Measurements from ENCODE around the gene LIG1.

The LIG1 gene

GRCh38 chr19:48194041-48194843 lies 24.1 kb upstream of the LIG1 start:
- DNase-seq (ENCODE audit: extremely low spot score), result peak; percentile 50
- ChIA-PET POLR2A (no interaction called here), CTCF (interaction anchor here (0.9 to 2.3 kb wide), 7 partner anchors 9 to 93 kb away, joined by 3 to 19 read pairs (median 4); partner anchors contain the start of gene PLA2G4C)
- peak; percentile 54 for TF ChIP-seq CTCF (IDR thresholded peaks at IDR 0.05; ENCODE audit: control extremely low read depth, extremely low read depth, low read depth, missing control alignments)

GRCh38 chr19:48192750-48193149 lies 22.6 kb upstream of the LIG1 start:
- no peak for TF ChIP-seq CTCF (IDR thresholded peaks at IDR 0.05; ENCODE audit: control extremely low read depth, extremely low read depth, low read depth, missing control alignments)
- CTCF ChIA-PET, result interaction anchor here (1.0 kb wide), 1 partner anchor 10 kb away, joined by 3 read pairs; no protein-coding TSS in a partner anchor
- no peak for DNase-seq (ENCODE audit: extremely low spot score)
- POLR2A ChIA-PET, result no interaction called here

GRCh38 chr19:48190885-48191284 lies 20.7 kb upstream of the LIG1 start:
- ChIA-PET CTCF (interaction anchor here (0.9 to 1.7 kb wide), 3 partner anchors 10 to 201 kb away, joined by 3 to 7 read pairs (median 6); no protein-coding TSS in a partner anchor), POLR2A (interaction anchor here (0.6 to 0.8 kb wide), 2 partner anchors 21 to 1811 kb away, joined by 4 to 5 read pairs; no protein-coding TSS in a partner anchor)
- DNase-seq (ENCODE audit: extremely low spot score), result no peak
- TF ChIP-seq CTCF (IDR thresholded peaks at IDR 0.05; ENCODE audit: control extremely low read depth, extremely low read depth, low read depth, missing control alignments), result no peak

DNA sequence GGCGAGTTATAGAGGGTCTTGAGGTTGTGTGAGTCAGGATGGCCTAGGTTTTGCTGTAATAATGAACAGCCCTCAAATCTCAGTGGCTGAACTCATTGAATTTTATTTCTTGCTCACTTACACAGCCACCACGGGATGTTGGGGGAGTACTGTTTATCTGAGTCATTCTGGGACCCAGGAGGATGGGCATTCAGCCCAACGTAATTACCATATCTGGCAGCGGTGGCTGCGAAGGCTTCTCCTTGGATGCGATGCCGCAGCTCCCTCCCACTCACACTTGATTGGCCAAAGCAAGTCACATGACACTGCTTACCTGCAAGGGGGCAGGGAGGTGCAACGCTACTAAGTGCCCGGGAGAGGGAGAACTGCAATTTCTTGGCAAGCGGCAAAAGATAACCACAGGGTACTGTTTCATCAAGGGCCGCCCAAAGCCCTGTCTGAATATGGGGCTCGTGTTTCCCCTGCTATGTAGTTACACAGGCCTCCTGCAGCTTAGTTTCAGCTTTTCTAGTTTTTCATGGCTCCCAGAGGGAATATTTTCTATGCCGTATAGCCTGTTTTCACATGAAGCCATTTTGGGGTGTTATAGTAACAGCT lies 20.2 kb upstream of the LIG1 start:
- TF ChIP-seq CTCF (IDR thresholded peaks at IDR 0.05; ENCODE audit: control extremely low read depth, extremely low read depth, low read depth, missing control alignments), result no peak
- DNase-seq (ENCODE audit: extremely low spot score), result peak; percentile 66
- POLR2A ChIA-PET, result interaction anchor here (0.8 kb wide), 1 partner anchor 21 kb away, joined by 4 read pairs; no protein-coding TSS in a partner anchor
- CTCF ChIA-PET, result interaction anchor here (0.9 to 1.7 kb wide), 3 partner anchors 11 to 202 kb away, joined by 3 to 7 read pairs (median 6); no protein-coding TSS in a partner anchor

DNA sequence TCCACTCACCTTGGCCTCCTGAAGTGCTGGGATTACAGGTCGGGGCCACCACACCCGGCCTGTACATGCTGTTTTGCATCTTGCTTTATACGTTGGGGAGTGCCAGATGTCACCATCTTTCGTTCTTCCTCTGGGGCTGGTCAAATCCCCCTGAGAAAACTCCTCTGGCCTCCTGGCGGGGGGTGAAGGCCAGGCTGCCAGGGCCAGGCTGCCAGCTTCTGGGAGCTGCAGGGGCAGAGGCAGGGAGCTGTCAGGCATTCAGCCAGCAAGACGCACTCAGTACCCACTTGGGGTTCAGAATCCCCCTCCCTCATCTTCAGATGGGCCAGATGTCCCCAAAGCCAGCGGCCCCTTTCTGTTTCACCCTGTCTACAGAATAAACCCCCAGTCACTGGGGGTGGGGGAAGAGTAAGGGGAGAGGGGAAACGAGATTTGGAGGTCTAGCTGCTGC lies 16.4 kb upstream of the LIG1 start:
- TF ChIP-seq CTCF (IDR thresholded peaks at IDR 0.05; ENCODE audit: control extremely low read depth, extremely low read depth, low read depth, missing control alignments), result no peak
- CTCF ChIA-PET, result interaction anchor here (1.6 to 3.5 kb wide), 5 partner anchors 8 to 74 kb away, joined by 4 to 11 read pairs (median 8); no protein-coding TSS in a partner anchor
- no peak for DNase-seq (ENCODE audit: extremely low spot score)
- POLR2A ChIA-PET, result interaction anchor here (0.6 kb wide), 1 partner anchor 135 kb away, joined by 3 read pairs; no protein-coding TSS in a partner anchor

DNA sequence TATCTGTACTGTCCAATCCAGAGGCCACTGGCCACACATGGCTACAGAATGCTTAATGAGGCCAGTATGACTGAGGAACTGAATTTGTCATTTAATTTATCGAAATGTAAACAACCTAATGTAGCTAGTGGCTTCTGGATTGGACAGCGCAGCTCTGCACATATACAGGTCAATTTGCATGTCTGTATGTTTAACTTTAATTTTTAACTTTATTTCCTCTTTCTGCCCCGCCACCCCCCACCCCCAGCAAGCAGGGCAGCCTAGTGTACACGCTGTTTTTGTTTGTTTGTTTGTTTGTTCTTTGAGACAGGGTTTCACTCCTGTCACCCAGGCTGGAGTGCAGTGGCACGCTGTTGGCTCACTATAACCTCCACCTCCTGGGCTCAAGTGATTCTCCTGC lies 15.9 kb upstream of the LIG1 start:
- TF ChIP-seq CTCF (IDR thresholded peaks at IDR 0.05; ENCODE audit: control extremely low read depth, extremely low read depth, low read depth, missing control alignments), result no peak
- no peak for DNase-seq (ENCODE audit: extremely low spot score)
- ChIA-PET POLR2A (no interaction called here), CTCF (interaction anchor here (1.6 to 3.5 kb wide), 5 partner anchors 9 to 74 kb away, joined by 4 to 11 read pairs (median 8); no protein-coding TSS in a partner anchor)
